ENCODE results near the gene CFAP90.
A peak's percentile ranks its signal among the peaks of the same experiment; 100 is the strongest.

The CFAP90 gene

GRCh38 chr5:7875151-7875550, 24.2 kb upstream of the CFAP90 start:
- FAIRE-seq (no peak), DNase-seq (ENCODE audit: insufficient read length, low spot score) (no peak)
- TF ChIP-seq POLR2A (IDR thresholded peaks at IDR 0.05; ENCODE audit: low read depth, low read length), result no peak

- no peak for FAIRE-seq
- DNase-seq (ENCODE audit: insufficient read length, low spot score), result no peak
- no peak for TF ChIP-seq POLR2A (IDR thresholded peaks at IDR 0.05; ENCODE audit: low read depth, low read length)
Measured at GRCh38 chr5:7874639-7875038, 23.7 kb upstream of the CFAP90 start.

GRCh38 chr5:7873216-7873615, 22.3 kb upstream of the CFAP90 start:
- no peak for TF ChIP-seq POLR2A (IDR thresholded peaks at IDR 0.05; ENCODE audit: low read depth, low read length)
- no peak for DNase-seq (ENCODE audit: insufficient read length, low spot score)
- FAIRE-seq, result no peak

- DNase-seq (ENCODE audit: insufficient read length, low spot score) (no peak), FAIRE-seq (no peak)
- no peak for TF ChIP-seq POLR2A (IDR thresholded peaks at IDR 0.05; ENCODE audit: low read depth, low read length)
Measured at GRCh38 chr5:7872517-7873130, 21.7 kb upstream of the CFAP90 start.

GRCh38 chr5:7871653-7872052, 20.7 kb upstream of the CFAP90 start:
- DNase-seq (ENCODE audit: insufficient read length, low spot score) (no peak), FAIRE-seq (no peak)

GRCh38 chr5:7869474-7870136, 18.7 kb upstream of the CFAP90 start:
- no peak for FAIRE-seq
- no peak for DNase-seq (ENCODE audit: insufficient read length, low spot score)
- no peak for TF ChIP-seq POLR2A (IDR thresholded peaks at IDR 0.05; ENCODE audit: low read depth, low read length)

More at GRCh38 chr5:7871653-7872052, 20.7 kb upstream of the CFAP90 start:
- no peak for TF ChIP-seq POLR2A (IDR thresholded peaks at IDR 0.05; ENCODE audit: low read depth, low read length)

- DNase-seq (ENCODE audit: insufficient read length, low spot score) (peak; percentile 96), FAIRE-seq (peak; percentile 93)
- TF ChIP-seq POLR2A (IDR thresholded peaks at IDR 0.05; ENCODE audit: low read depth, low read length), result peak; percentile 93
Measured at GRCh38 chr5:7868773-7869473, 18.0 kb upstream of the CFAP90 start, which contains the start of the genes FASTKD3 and MTRR. Gene FASTKD3 (minus strand): TSS chr5:7869031. CDS start chr5:7868083, 948 bp downstream. Gene MTRR (plus strand): TSS chr5:7869148. CDS start chr5:7870795, 1,647 bp downstream.

GRCh38 chr5:7868427-7868772, 17.5 kb upstream of the CFAP90 start:
- TF ChIP-seq POLR2A (IDR thresholded peaks at IDR 0.05; ENCODE audit: low read depth, low read length), result no peak
- FAIRE-seq (no peak), DNase-seq (ENCODE audit: insufficient read length, low spot score) (no peak)

- TF ChIP-seq POLR2A (IDR thresholded peaks at IDR 0.05; ENCODE audit: low read depth, low read length), result no peak
- DNase-seq (ENCODE audit: insufficient read length, low spot score) (no peak), FAIRE-seq (no peak)
Measured at GRCh38 chr5:7867260-7867659, 16.3 kb upstream of the CFAP90 start.

GRCh38 chr5:7866196-7866595, 15.3 kb upstream of the CFAP90 start:
- DNase-seq (ENCODE audit: insufficient read length, low spot score) (no peak), FAIRE-seq (no peak)
- TF ChIP-seq POLR2A (IDR thresholded peaks at IDR 0.05; ENCODE audit: low read depth, low read length), result no peak

GRCh38 chr5:7857926-7858632, 7.1 kb upstream of the CFAP90 start:
- FAIRE-seq, result peak; percentile 75
- DNase-seq (ENCODE audit: insufficient read length, low spot score), result no peak

GRCh38 chr5:7857361-7857760, 6.4 kb upstream of the CFAP90 start:
- DNase-seq (ENCODE audit: insufficient read length, low spot score) (no peak), FAIRE-seq (no peak)
- TF ChIP-seq POLR2A (IDR thresholded peaks at IDR 0.05; ENCODE audit: low read depth, low read length), result no peak

More at GRCh38 chr5:7857926-7858632, 7.1 kb upstream of the CFAP90 start:
- TF ChIP-seq POLR2A (IDR thresholded peaks at IDR 0.05; ENCODE audit: low read depth, low read length), result no peak

- FAIRE-seq (peak; percentile 53), DNase-seq (ENCODE audit: insufficient read length, low spot score) (peak; percentile 33)
- no peak for TF ChIP-seq POLR2A (IDR thresholded peaks at IDR 0.05; ENCODE audit: low read depth, low read length)
Measured at GRCh38 chr5:7856855-7857254, 5.9 kb upstream of the CFAP90 start.

GRCh38 chr5:7855611-7856010, 4.7 kb upstream of the CFAP90 start:
- TF ChIP-seq POLR2A (IDR thresholded peaks at IDR 0.05; ENCODE audit: low read depth, low read length), result no peak
- FAIRE-seq, result no peak
- DNase-seq (ENCODE audit: insufficient read length, low spot score), result no peak

Measured in H54 (cell line).